ENCODE results near the gene TRIP4. TPM values are rescaled to one million over a fixed set of nuclear protein-coding genes. Genes with fewer than 3 reads are reported as not detected.

TRIP4 gene
- polyA plus RNA-seq, 1 donor from 2014 or later, result 20.8 TPM

- Histone ChIP-seq H3K4me2 (ENCODE audit: low read length) (no peak overlapping the region), H4K20me1 (ENCODE audit: insufficient read depth) (no peaks in the 10 kb centered on the region)
- TF ChIP-seq RAD21 (conservative IDR thresholded peaks at IDR 0.05), result no peak
- TF ChIP-seq TAF1 (IDR thresholded peaks at IDR 0.05; ENCODE audit: low read depth), result no peak
- TF ChIP-seq POLR2AphosphoS5 (IDR thresholded peaks at IDR 0.05), result no peak
- TF ChIP-seq CTCF (IDR thresholded peaks at IDR 0.05; ENCODE audit: poor library complexity, severe bottlenecking), result no peak
- TF ChIP-seq MXI1 (conservative IDR thresholded peaks at IDR 0.05; ENCODE audit: poor library complexity, severe bottlenecking), result no peak
- no peak for TF ChIP-seq REST (IDR thresholded peaks at IDR 0.05; ENCODE audit: borderline replicate concordance)
- TF ChIP-seq EP300 (conservative IDR thresholded peaks at IDR 0.05; ENCODE audit: poor library complexity, severe bottlenecking), result no peak
- no peak for TF ChIP-seq SMC3 (conservative IDR thresholded peaks at IDR 0.05; ENCODE audit: poor library complexity)
- TF ChIP-seq EZH2 (IDR thresholded peaks at IDR 0.05; ENCODE audit: borderline replicate concordance, insufficient read depth, low read length, poor library complexity, severe bottlenecking), result no peak
Observed at GRCh38 chr15:64348455-64348854, 39.2 kb upstream of the TRIP4 start.

GRCh38 chr15:64349375-64349774 lies 38.3 kb upstream of the TRIP4 start:
- no peak overlapping the region for H3K9ac ChIP-seq (ENCODE audit: low read length)
- H3K27me3 ChIP-seq (ENCODE audit: insufficient read depth, low read depth, low read length), result no peaks in the 10 kb centered on the region
- H3K36me3 ChIP-seq (ENCODE audit: insufficient read depth, low read length), result no peaks in the 10 kb centered on the region
- no peak overlapping the region for H3K4me3 ChIP-seq (ENCODE audit: low read length)
- H4K20me1 ChIP-seq (ENCODE audit: insufficient read depth), result no peaks in the 10 kb centered on the region
- no peak overlapping the region for H3K27ac ChIP-seq (ENCODE audit: low read length)
- H2AFZ ChIP-seq (ENCODE audit: low read depth, low read length), result no peak overlapping the region
- H3K9me2 ChIP-seq (ENCODE audit: insufficient read depth, low read length), result no peaks in the 10 kb centered on the region
- H3F3A ChIP-seq (ENCODE audit: insufficient read depth, low read length, poor library complexity, severe bottlenecking), result no peaks in the 10 kb centered on the region
- peaks cover 29% of the 10 kb centered on the region for H3K79me2 ChIP-seq (replicated peaks; ENCODE audit: insufficient read depth, low read length)
- no peaks in the 10 kb centered on the region for H3K9me3 ChIP-seq (ENCODE audit: low read length)
- no peak overlapping the region for H3K4me2 ChIP-seq (ENCODE audit: low read length)
- TF ChIP-seq POLR2AphosphoS5 (IDR thresholded peaks at IDR 0.05) (no peak), EZH2 (IDR thresholded peaks at IDR 0.05; ENCODE audit: borderline replicate concordance, insufficient read depth, low read length, poor library complexity, severe bottlenecking) (no peak), SMC3 (conservative IDR thresholded peaks at IDR 0.05; ENCODE audit: poor library complexity) (no peak), TAF1 (IDR thresholded peaks at IDR 0.05; ENCODE audit: low read depth) (no peak), RAD21 (conservative IDR thresholded peaks at IDR 0.05) (no peak), CTCF (IDR thresholded peaks at IDR 0.05; ENCODE audit: poor library complexity, severe bottlenecking) (no peak), EP300 (conservative IDR thresholded peaks at IDR 0.05; ENCODE audit: poor library complexity, severe bottlenecking) (no peak), REST (IDR thresholded peaks at IDR 0.05; ENCODE audit: borderline replicate concordance) (no peak), MXI1 (conservative IDR thresholded peaks at IDR 0.05; ENCODE audit: poor library complexity, severe bottlenecking) (no peak)

More at GRCh38 chr15:64348455-64348854, 39.2 kb upstream of the TRIP4 start:
- Histone ChIP-seq H3K9ac (ENCODE audit: low read length) (no peak overlapping the region), H3K36me3 (ENCODE audit: insufficient read depth, low read length) (no peaks in the 10 kb centered on the region), H2AFZ (ENCODE audit: low read depth, low read length) (no peak overlapping the region), H3K27me3 (ENCODE audit: insufficient read depth, low read depth, low read length) (no peaks in the 10 kb centered on the region), H3F3A (ENCODE audit: insufficient read depth, low read length, poor library complexity, severe bottlenecking) (no peaks in the 10 kb centered on the region), H3K9me2 (ENCODE audit: insufficient read depth, low read length) (no peaks in the 10 kb centered on the region), H3K79me2 (replicated peaks; ENCODE audit: insufficient read depth, low read length) (peaks cover 19% of the 10 kb centered on the region), H3K27ac (ENCODE audit: low read length) (no peak overlapping the region), H3K4me3 (ENCODE audit: low read length) (no peak overlapping the region), H3K9me3 (ENCODE audit: low read length) (no peaks in the 10 kb centered on the region)
